Naive thymus-derived CD8-positive, alpha-beta T cell (primary cell): ENCODE data around the gene TAS2R41. TPM values are rescaled to one million over a fixed set of nuclear protein-coding genes. Genes with fewer than 3 reads are reported as not detected.
"Not testable (repeated sequence)": the region's sequence is repeated elsewhere in the genome, so short reads cannot be mapped to it uniquely, and the experiment has no call there.

Experiments
- ATAC-seq, 2 donors: fragments of 150-1000 bp; cut with Tn5 transposase in 1 of 2; sonication (Bioruptor Pico), chemical (Tn5 transposase) in 1 of 2; 1 replicate in 1 of 2; 2 replicates in 1 of 2; pipeline ENCODE4 v1.10.0; 2021; ENCODE audit warnings: mild to moderate bottlenecking in 2 of 2, moderate library complexity in 2 of 2
- POLR2A ChIA-PET: fragments of 350-600 bp; sonication (Branson Sonifier 250); formaldehyde crosslinking; loops from one replicate; lab custom pipeline; 2021; ENCODE audit warnings: antibody characterized with exemption; lab: Charles Lee
- DNase-seq, 10 donors: peaks; one replicate each; pipeline versions ENCODE4 v3.0.0 to v3.0.0-alpha.2; 2020 to 2022
- H3K27ac Mint-ChIP-seq, 10 donors: one replicate each; pipeline ENCODE4 v1.8.0; 2020 to 2022; ENCODE audit warnings: mild to moderate bottlenecking in 10 of 10, mixed read lengths in 10 of 10, moderate library complexity in 4 of 10, inconsistent platforms in 1 of 10
- H3K27me3 Mint-ChIP-seq, 5 donors: one replicate each; pipeline ENCODE4 v1.8.0; 2021 to 2022; ENCODE audit warnings: mixed read lengths in 5 of 5
- H3K36me3 Mint-ChIP-seq, 3 donors: one replicate each; pipeline ENCODE4 v1.8.0; 2020 to 2022; ENCODE audit warnings: mixed read lengths in 3 of 3, mild to moderate bottlenecking in 2 of 3, inconsistent platforms in 1 of 3
- H3K4me1 Mint-ChIP-seq, 4 donors: one replicate each; pipeline ENCODE4 v1.8.0; 2021 to 2022; ENCODE audit warnings: mixed read lengths in 4 of 4
- H3K4me3 Mint-ChIP-seq, 10 donors: one replicate each; pipeline ENCODE4 v1.8.0; 2020 to 2022; ENCODE audit warnings: mild to moderate bottlenecking in 10 of 10, mixed read lengths in 10 of 10, moderate library complexity in 6 of 10, inconsistent platforms in 1 of 10
- H3K9me3 Mint-ChIP-seq, 9 donors: one replicate each; pipeline ENCODE4 v1.8.0; 2020 to 2022; ENCODE audit warnings: mixed read lengths in 9 of 9, mild to moderate bottlenecking in 3 of 9, inconsistent platforms in 1 of 9, moderate library complexity in 1 of 9
- polyA plus RNA-seq, 3 donors: library from polyadenylated mRNA; unstranded; fragments of 300-500 nt; fragmentation: Illumina TruSeq; gene quantifications; one replicate each; pipeline ENCODE4 v1.2.3, GENCODE V29; 2021
- total RNA-seq, 8 experiments: library from RNA in 2 of 8; stranded (reverse) in 2 of 8; gene quantifications; one replicate each; pipeline ENCODE4 v1.2.3 and lab custom pipeline; 2021 to 2026

Gene TAS2R41
- total and polyA plus RNA-seq, 5 experiments from 2014 or later = 0.55 TPM; not detected in 4

GRCh38 chr7:143459359-143459758, 18.3 kb upstream of the TAS2R41 start:
- ATAC-seq (no peak), DNase-seq (no peak)
- no peaks in the 10 kb centered on the region for H3K27me3 Mint-ChIP-seq
- POLR2A ChIA-PET = no interaction called here
- H3K4me3 Mint-ChIP-seq = no peak overlapping the region
- peaks cover 8 to 49% (median 28%) of the 10 kb centered on the region in 3 donors for H3K36me3 Mint-ChIP-seq
- H3K27ac Mint-ChIP-seq = peak overlapping the region in 1 of 10 donors; percentile 45
- peaks cover 0 to 14% (median 4%) of the 10 kb centered on the region in 9 donors for H3K9me3 Mint-ChIP-seq
- H3K4me1 Mint-ChIP-seq = peaks cover 0 to 31% (median 11%) of the 10 kb centered on the region in 4 donors

GRCh38 chr7:143460271-143460979, 17.2 kb upstream of the TAS2R41 start:
- Mint-ChIP-seq H3K9me3 (peaks cover 0 to 14% (median 4%) of the 10 kb centered on the region in 9 donors), H3K27me3 (no peaks in the 10 kb centered on the region), H3K4me1 (peaks cover 0 to 24% (median 14%) of the 10 kb centered on the region in 4 donors), H3K4me3 (no peak overlapping the region), H3K36me3 (peaks cover 8 to 49% (median 32%) of the 10 kb centered on the region in 3 donors), H3K27ac (no peak overlapping the region)
- ATAC-seq = no peak
- POLR2A ChIA-PET = no interaction called here
- DNase-seq = no peak

GRCh38 chr7:143462045-143462444, 15.6 kb upstream of the TAS2R41 start:
- Mint-ChIP-seq H3K27me3 (no peaks in the 10 kb centered on the region), H3K27ac (peak overlapping the region in 1 of 10 donors; percentile 34), H3K9me3 (peaks cover 0 to 14% (median 4%) of the 10 kb centered on the region in 9 donors), H3K4me3 (no peak overlapping the region), H3K4me1 (peaks cover 0 to 23% (median 15%) of the 10 kb centered on the region in 4 donors), H3K36me3 (peaks cover 8 to 54% (median 26%) of the 10 kb centered on the region in 3 donors)
- no peak for DNase-seq
- no peak for ATAC-seq
- POLR2A ChIA-PET = no interaction called here

- no peak overlapping the region for H3K4me3 Mint-ChIP-seq
- H3K27ac Mint-ChIP-seq = no peak overlapping the region
- peaks cover 0 to 16% (median 13%) of the 10 kb centered on the region in 4 donors for H3K4me1 Mint-ChIP-seq
- peaks cover 0 to 14% (median 4%) of the 10 kb centered on the region in 9 donors for H3K9me3 Mint-ChIP-seq
- no peak for DNase-seq
- peaks cover 15 to 55% (median 26%) of the 10 kb centered on the region in 3 donors for H3K36me3 Mint-ChIP-seq
- H3K27me3 Mint-ChIP-seq = peaks cover 0 to 3% (median 0%) of the 10 kb centered on the region in 5 donors
- POLR2A ChIA-PET = no interaction called here
- no peak for ATAC-seq
Measured at GRCh38 chr7:143463556-143463955, 14.1 kb upstream of the TAS2R41 start.

- Mint-ChIP-seq H3K27me3 (peaks cover 0 to 3% (median 0%) of the 10 kb centered on the region in 5 donors), H3K4me1 (peaks cover 0 to 16% (median 11%) of the 10 kb centered on the region in 4 donors), H3K9me3 (peaks cover 0 to 14% (median 4%) of the 10 kb centered on the region in 9 donors), H3K36me3 (peaks cover 15 to 55% (median 26%) of the 10 kb centered on the region in 3 donors), H3K4me3 (no peak overlapping the region), H3K27ac (no peak overlapping the region)
- POLR2A ChIA-PET = no interaction called here
- DNase-seq (no peak), ATAC-seq (no peak)
Measured at GRCh38 chr7:143463957-143464356, 13.7 kb upstream of the TAS2R41 start.

- peak overlapping the region in 1 of 10 donors; percentile 60 for H3K27ac Mint-ChIP-seq
- ATAC-seq (no peak), DNase-seq (no peak)
- POLR2A ChIA-PET = no interaction called here
- peaks cover 0 to 3% (median 0%) of the 10 kb centered on the region in 5 donors for H3K27me3 Mint-ChIP-seq
- H3K4me1 Mint-ChIP-seq = peaks cover 0 to 13% (median 9%) of the 10 kb centered on the region in 4 donors
- peaks cover 21 to 55% (median 36%) of the 10 kb centered on the region in 3 donors for H3K36me3 Mint-ChIP-seq
- H3K4me3 Mint-ChIP-seq = no peak overlapping the region
- H3K9me3 Mint-ChIP-seq = peaks cover 0 to 14% (median 4%) of the 10 kb centered on the region in 9 donors
Measured at GRCh38 chr7:143467724-143468123, 9.9 kb upstream of the TAS2R41 start.

GRCh38 chr7:143472071-143472689, 5.5 kb upstream of the TAS2R41 start:
- Mint-ChIP-seq H3K9me3 (peaks cover 0 to 28% (median 7%) of the 10 kb centered on the region in 9 donors), H3K36me3 (peaks cover 21 to 36% (median 22%) of the 10 kb centered on the region in 3 donors)
- H3K27me3 Mint-ChIP-seq, DNase-seq, H3K4me3 Mint-ChIP-seq, H3K27ac Mint-ChIP-seq, POLR2A ChIA-PET, ATAC-seq, H3K4me1 Mint-ChIP-seq: not testable (repeated sequence)

- H3K27me3 Mint-ChIP-seq = no peaks in the 10 kb centered on the region
- H3K4me3 Mint-ChIP-seq = no peak overlapping the region
- ATAC-seq (no peak), DNase-seq (no peak)
- peaks cover 0 to 11% (median 7%) of the 10 kb centered on the region in 3 donors for H3K36me3 Mint-ChIP-seq
- peaks cover 18 to 40% (median 29%) of the 10 kb centered on the region in 4 donors for H3K4me1 Mint-ChIP-seq
- POLR2A ChIA-PET = no interaction called here
- no peak overlapping the region for H3K27ac Mint-ChIP-seq
- H3K9me3 Mint-ChIP-seq = peaks cover 0 to 3% (median 0%) of the 10 kb centered on the region in 9 donors
Measured at GRCh38 chr7:143479055-143479766, 1.5 kb downstream of the TAS2R41 start.

- H3K27ac Mint-ChIP-seq = no peak overlapping the region
- peaks cover 20 to 40% (median 30%) of the 10 kb centered on the region in 4 donors for H3K4me1 Mint-ChIP-seq
- H3K36me3 Mint-ChIP-seq = peaks cover 0 to 11% (median 9%) of the 10 kb centered on the region in 3 donors
- POLR2A ChIA-PET = no interaction called here
- no peak overlapping the region for H3K4me3 Mint-ChIP-seq
- no peak for DNase-seq
- no peaks in the 10 kb centered on the region for H3K9me3 Mint-ChIP-seq
- ATAC-seq = no peak
- H3K27me3 Mint-ChIP-seq = no peaks in the 10 kb centered on the region
Measured at GRCh38 chr7:143480501-143480900, 2.8 kb downstream of the TAS2R41 start.

GRCh38 chr7:143484119-143484518, 6.4 kb downstream of the TAS2R41 start:
- POLR2A ChIA-PET = no interaction called here
- Mint-ChIP-seq H3K27me3 (no peaks in the 10 kb centered on the region), H3K36me3 (peaks cover 4 to 27% (median 4%) of the 10 kb centered on the region in 3 donors), H3K4me1 (peaks cover 10 to 26% (median 23%) of the 10 kb centered on the region in 4 donors), H3K27ac (no peak overlapping the region), H3K9me3 (no peaks in the 10 kb centered on the region), H3K4me3 (no peak overlapping the region)
- DNase-seq (no peak), ATAC-seq (no peak)

- Mint-ChIP-seq H3K4me3 (no peak overlapping the region), H3K27me3 (no peaks in the 10 kb centered on the region), H3K9me3 (no peaks in the 10 kb centered on the region), H3K4me1 (peaks cover 9 to 26% (median 21%) of the 10 kb centered on the region in 4 donors), H3K27ac (peak overlapping the region in 2 of 10 donors; percentile 3 to 23), H3K36me3 (peaks cover 4 to 32% (median 6%) of the 10 kb centered on the region in 3 donors)
- DNase-seq (no peak), ATAC-seq (no peak)
- POLR2A ChIA-PET = no interaction called here
Measured at GRCh38 chr7:143485094-143485493, 7.4 kb downstream of the TAS2R41 start.

GRCh38 chr7:143485500-143485899, 7.8 kb downstream of the TAS2R41 start:
- Mint-ChIP-seq H3K27me3 (no peaks in the 10 kb centered on the region), H3K4me3 (no peak overlapping the region), H3K27ac (peak overlapping the region in 1 of 10 donors; percentile 23), H3K9me3 (no peaks in the 10 kb centered on the region), H3K4me1 (peaks cover 9 to 22% (median 17%) of the 10 kb centered on the region in 4 donors), H3K36me3 (peaks cover 4 to 32% (median 8%) of the 10 kb centered on the region in 3 donors)
- DNase-seq (no peak), ATAC-seq (no peak)
- POLR2A ChIA-PET = no interaction called here
